HepG2 (cell line): ENCODE measurements around the gene SYT9. TPM values are rescaled to one million over a fixed set of nuclear protein-coding genes. Genes with fewer than 3 reads are reported as not detected.

Experiments
- ATAC-seq: fragments of 200-7000 bp; cut with Tn5 transposase; 3 replicates; pipeline ENCODE4 v1.9.1; 2020; ENCODE audit warnings: mild to moderate bottlenecking, moderate library complexity
- BruUV-seq: library from RNA; stranded (reverse); fragments of 400-500 nt; replicated peaks from 2 replicates; lab custom pipeline; 2021; lab: Mats Ljungman, UMichigan
- CTCF ChIA-PET: fragments of 300-600 bp; formaldehyde crosslinking; extraction: SDS; loops from one replicate; lab custom pipeline; 2021; ENCODE audit warnings: low total read pairs, inconsistent platforms, low intra/inter-chr PET ratio; lab: Yijun Ruan, JAX
- POLR2A ChIA-PET: fragments of 350-600 bp; sonication (Branson Sonifier 250); formaldehyde crosslinking; loops from one replicate; lab custom pipeline; 2020; ENCODE audit warnings: antibody characterized with exemption, inconsistent platforms; lab: Yijun Ruan, JAX
- DNase-seq: peaks from one replicate; pipeline ENCODE4 v3.0.0-alpha.2; 2015; ENCODE audit warnings: low spot score
- FAIRE-seq: peaks from 3 replicates; lab custom pipeline; 2011; peaks lifted over from hg19 to GRCh38; lab: Jason Lieb, UNC
- H2AFZ ChIP-seq: one replicate; pipeline ENCODE4 v1.6.1; 2011; ENCODE audit warnings: low read length, inconsistent platforms
- H3K27ac ChIP-seq: fragments of 300-600 bp; 3 replicates; pipeline ENCODE4 v1.8.0; 2011; ENCODE audit warnings: mixed run types, mild to moderate bottlenecking, mixed read lengths, low read length, inconsistent platforms; ENCODE audit not compliant: insufficient read depth; ENCODE audit errors: extremely low read length
- H3K27me3 ChIP-seq, 2 experiments: fragments of 200-600 bp in 1 of 2; 2 replicates in 1 of 2; 3 replicates in 1 of 2; pipeline versions ENCODE4 v1.6.0 to v1.8.0; 2011; ENCODE audit warnings: low read length in 2 of 2, mild to moderate bottlenecking in 2 of 2, moderate library complexity in 2 of 2, inconsistent platforms in 1 of 2; ENCODE audit not compliant: insufficient read depth in 2 of 2, control insufficient read depth in 1 of 2
- H3K36me3 ChIP-seq, 2 experiments: fragments of 200-600 bp in 1 of 2; replicated peaks in 1 of 2; 2 replicates in 1 of 2; 3 replicates in 1 of 2; pipeline versions ENCODE4 v1.5.1 to v1.8.0; 2011; ENCODE audit warnings: low read length in 2 of 2, inconsistent platforms in 1 of 2; ENCODE audit not compliant: insufficient read depth in 2 of 2, control insufficient read depth in 1 of 2
- H3K4me1 ChIP-seq: 2 replicates; pipeline ENCODE4 v1.5.1; 2012; ENCODE audit warnings: low read length, inconsistent platforms; ENCODE audit not compliant: insufficient read depth
- H3K4me2 ChIP-seq: 2 replicates; pipeline ENCODE4 v1.6.0; 2011; ENCODE audit warnings: low read depth, low read length, inconsistent platforms
- H3K4me3 ChIP-seq, 3 experiments: fragments of 200-600 bp in 1 of 3; sonication (generic), shearing (Covaris generic) in 1 of 3; replicated peaks in 1 of 3; 2 replicates each; pipeline ENCODE4 v1.5.1; 2011 to 2016; ENCODE audit warnings: low read length in 3 of 3, inconsistent platforms in 2 of 3, low read depth in 2 of 3, mild to moderate bottlenecking in 2 of 3, control low read depth in 1 of 3, mixed read lengths in 1 of 3; ENCODE audit not compliant: insufficient read depth in 1 of 3
- H3K79me2 ChIP-seq: one replicate; pipeline ENCODE4 v1.6.1; 2011; ENCODE audit warnings: low read length, inconsistent platforms; ENCODE audit not compliant: insufficient read depth
- H3K9ac ChIP-seq: 2 replicates; pipeline ENCODE4 v1.6.0; 2011; ENCODE audit warnings: mild to moderate bottlenecking, low read depth, low read length, inconsistent platforms; ENCODE audit not compliant: insufficient read depth
- H3K9me3 ChIP-seq: 2 replicates; pipeline ENCODE4 v1.5.1; 2012; ENCODE audit warnings: mild to moderate bottlenecking, low read length
- H4K20me1 ChIP-seq: 2 replicates; pipeline ENCODE4 v1.6.0; 2011; ENCODE audit warnings: inconsistent platforms, mild to moderate bottlenecking, low read length, moderate library complexity; ENCODE audit not compliant: insufficient read depth
- BCL6 ChIP-seq: IDR thresholded peaks from 2 replicates; pipeline ENCODE4 v1.6.1; 2016; ENCODE audit warnings: missing genetic modification reagents, missing compliant biosample characterization
- BORCS8-MEF2B ChIP-seq: sonication (generic); formaldehyde crosslinking; IDR thresholded peaks from 2 replicates; pipeline ENCODE4 v1.8.0; 2022; ENCODE audit warnings: mild to moderate bottlenecking, missing genetic modification reagents
- CENPT ChIP-seq: sonication (generic); formaldehyde crosslinking; IDR thresholded peaks from 2 replicates; pipeline ENCODE4 v1.8.0; 2022; ENCODE audit warnings: low read depth, mild to moderate bottlenecking, moderate library complexity, missing genetic modification reagents
- HDAC1 ChIP-seq: sonication (generic); formaldehyde crosslinking; IDR thresholded peaks from 2 replicates; pipeline ENCODE4 v1.5.1; 2020; ENCODE audit warnings: mild to moderate bottlenecking, missing genetic modification reagents
- ISX ChIP-seq: sonication (generic); formaldehyde crosslinking; conservative IDR thresholded peaks from 2 replicates; pipeline ENCODE4 v1.5.0; 2020; ENCODE audit warnings: missing genetic modification reagents
- KLF11 ChIP-seq: IDR thresholded peaks from 2 replicates; pipeline ENCODE4 v1.6.1; 2016; ENCODE audit warnings: missing compliant biosample characterization
- MEIS1 ChIP-seq: sonication (generic); formaldehyde crosslinking; IDR thresholded peaks from 2 replicates; pipeline ENCODE4 v1.9.0; 2021; ENCODE audit warnings: mild to moderate bottlenecking, missing genetic modification reagents, moderate library complexity, borderline replicate concordance
- NCOA5 ChIP-seq: sonication (generic); formaldehyde crosslinking; IDR thresholded peaks from 2 replicates; pipeline ENCODE4 v1.4.0; 2020; ENCODE audit warnings: missing genetic modification reagents
- PBX3 ChIP-seq: sonication (generic); formaldehyde crosslinking; IDR thresholded peaks from 2 replicates; pipeline ENCODE4 v1.8.1; 2023; ENCODE audit warnings: missing genetic modification reagents, inconsistent platforms, borderline replicate concordance
- ZNF639 ChIP-seq: conservative IDR thresholded peaks from 2 replicates; pipeline ENCODE4 v1.6.1; 2018; ENCODE audit warnings: missing genetic modification reagents
- ZNF777 ChIP-seq: sonication (generic); formaldehyde crosslinking; IDR thresholded peaks from 2 replicates; pipeline ENCODE4 v1.4.0; 2020; ENCODE audit warnings: missing genetic modification reagents
- ZNF879 ChIP-seq: sonication (generic); formaldehyde crosslinking; IDR thresholded peaks from 2 replicates; pipeline ENCODE4 v1.8.1; 2023; ENCODE audit warnings: missing genetic modification reagents
- WGBS: methylation state at CpG from one replicate; pipeline ENCODE4 v1.1.6; 2017; ENCODE audit warnings: low lambda C conversion rate; 5-methylcytosine and 5-hydroxymethylcytosine counted together
- in situ Hi-C: cut with HindIII; loops from 2 replicates; pipeline ENCODE4 v1.10.0; 2017; ENCODE audit warnings: low pct_unique_long_range_greater_than_20kb; ENCODE audit not compliant: extremely low pct_ligation_motif_present
- intact Hi-C: fragments of 100-400 bp; cut with micrococcal nuclease; formaldehyde crosslinking; loops from one replicate; pipeline ENCODE4 v1.10.0; 2022; ENCODE audit not compliant: unreplicated experiment
- polyA plus RNA-seq, 8 experiments: library from polyadenylated mRNA; depleted of rRNA in 3 of 8; stranded (reverse) in 7 of 8; unstranded in 1 of 8; fragments of >200 nt; fragmentation: Illumina TruSeq in 4 of 8; extraction: Trizol in 4 of 8; gene quantifications; 2 replicates each; pipeline versions ENCODE4 v1.2.1 to v1.2.3, GENCODE V29; 2011 to 2016; ENCODE audit warnings: low read depth in 4 of 8, missing spikeins in 1 of 8, mixed read lengths in 1 of 8; ENCODE audit not compliant: insufficient read depth in 1 of 8
- total RNA-seq, 5 experiments: library from RNA; depleted of rRNA; stranded (reverse); fragments of >200 nt; fragmentation: Illumina TruSeq; extraction: Trizol; gene quantifications; 2 replicates each; pipeline ENCODE4 v1.2.3, GENCODE V29; 2016; ENCODE audit warnings: low read depth in 1 of 5
- TF ChIP-seq, protein P1 (sequence below): sonication (generic); formaldehyde crosslinking; IDR thresholded peaks from 2 replicates; pipeline ENCODE4 v1.4.0; 2020; ENCODE audit warnings: missing genetic modification reagents, borderline replicate concordance

SYT9 gene
- total and polyA plus RNA-seq, 2 of the 13 experiments (the other 11 are each of a cell fraction or from before 2014, with no cell fraction given) = not detected

GRCh38 chr11:7204778-7205177 lies 46.9 kb upstream of the SYT9 start:
- no peak for ATAC-seq
- WGBS = 6% methylated on average over 4 of the region's 4 CpGs
- POLR2A ChIA-PET = no interaction called here
- no peak overlapping the region for H3K27ac ChIP-seq
- H3K4me3 ChIP-seq = no peak overlapping the region
- FAIRE-seq = no peak
- H3K36me3 ChIP-seq = no peaks in the 10 kb centered on the region
- H2AFZ ChIP-seq = no peak overlapping the region
- H3K9ac ChIP-seq = no peak overlapping the region
- H3K4me2 ChIP-seq = no peak overlapping the region
- TF ChIP-seq BCL6 (CRISPR knock-in tag) = no peak
- no peak for TF ChIP-seq BORCS8-MEF2B (CRISPR knock-in tag)
- TF ChIP-seq MEIS1 = no peak
- no peak for TF ChIP-seq KLF11 (CRISPR knock-in tag)
- no peak for TF ChIP-seq ZNF639
- H3K27me3 ChIP-seq = peaks cover 0 to 2% of the 10 kb centered on the region in 2 experiments; a peak in 1 of 5 replicates
- in situ Hi-C loops (no loop called here), intact Hi-C loops (no loop called here)
- H4K20me1 ChIP-seq = no peaks in the 10 kb centered on the region
- no TSS peak for BruUV-seq
- no peaks in the 10 kb centered on the region for H3K79me2 ChIP-seq
- no peak for DNase-seq
- CTCF ChIA-PET = no interaction called here
- no peaks in the 10 kb centered on the region for H3K9me3 ChIP-seq
- no peaks in the 10 kb centered on the region for H3K4me1 ChIP-seq

- no peak for ATAC-seq
- in situ Hi-C loops = no loop called here
- Histone ChIP-seq H3K4me1 (no peaks in the 10 kb centered on the region), H3K27ac (no peak overlapping the region), H2AFZ (no peak overlapping the region), H4K20me1 (no peaks in the 10 kb centered on the region), H3K79me2 (no peaks in the 10 kb centered on the region), H3K27me3 (peaks cover 0 to 2% of the 10 kb centered on the region in 2 experiments; a peak in 1 of 5 replicates), H3K9me3 (no peaks in the 10 kb centered on the region), H3K36me3 (no peaks in the 10 kb centered on the region), H3K4me3 (no peak overlapping the region), H3K9ac (no peak overlapping the region), H3K4me2 (no peak overlapping the region)
- DNase-seq = no peak
- intact Hi-C loops = no loop called here
- BruUV-seq = no TSS peak
- no peak for TF ChIP-seq ZNF879 (CRISPR knock-in tag)
- TF ChIP-seq, protein P1, sequence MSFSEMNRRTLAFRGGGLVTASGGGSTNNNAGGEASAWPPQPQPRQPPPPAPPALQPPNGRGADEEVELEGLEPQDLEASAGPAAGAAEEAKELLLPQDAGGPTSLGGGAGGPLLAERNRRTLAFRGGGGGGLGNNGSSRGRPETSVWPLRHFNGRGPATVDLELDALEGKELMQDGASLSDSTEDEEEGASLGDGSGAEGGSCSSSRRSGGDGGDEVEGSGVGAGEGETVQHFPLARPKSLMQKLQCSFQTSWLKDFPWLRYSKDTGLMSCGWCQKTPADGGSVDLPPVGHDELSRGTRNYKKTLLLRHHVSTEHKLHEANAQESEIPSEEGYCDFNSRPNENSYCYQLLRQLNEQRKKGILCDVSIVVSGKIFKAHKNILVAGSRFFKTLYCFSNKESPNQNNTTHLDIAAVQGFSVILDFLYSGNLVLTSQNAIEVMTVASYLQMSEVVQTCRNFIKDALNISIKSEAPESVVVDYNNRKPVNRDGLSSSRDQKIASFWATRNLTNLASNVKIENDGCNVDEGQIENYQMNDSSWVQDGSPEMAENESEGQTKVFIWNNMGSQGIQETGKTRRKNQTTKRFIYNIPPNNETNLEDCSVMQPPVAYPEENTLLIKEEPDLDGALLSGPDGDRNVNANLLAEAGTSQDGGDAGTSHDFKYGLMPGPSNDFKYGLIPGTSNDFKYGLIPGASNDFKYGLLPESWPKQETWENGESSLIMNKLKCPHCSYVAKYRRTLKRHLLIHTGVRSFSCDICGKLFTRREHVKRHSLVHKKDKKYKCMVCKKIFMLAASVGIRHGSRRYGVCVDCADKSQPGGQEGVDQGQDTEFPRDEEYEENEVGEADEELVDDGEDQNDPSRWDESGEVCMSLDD (CRISPR knock-in tag) = no peak
- no peak for TF ChIP-seq HDAC1 (CRISPR knock-in tag)
- no peak for TF ChIP-seq PBX3 (CRISPR knock-in tag)
- no peak for TF ChIP-seq CENPT
- TF ChIP-seq ISX (CRISPR knock-in tag) = no peak
- no peak for TF ChIP-seq NCOA5 (CRISPR knock-in tag)
- TF ChIP-seq ZNF777 (CRISPR knock-in tag) = no peak
- ChIA-PET POLR2A (no interaction called here), CTCF (no interaction called here)
- FAIRE-seq = no peak
- 19% methylated on average over 7 of the region's 7 CpGs for WGBS
Measured at GRCh38 chr11:7208391-7208790, 43.3 kb upstream of the SYT9 start.
